HG03469 (cell line): ENCODE results near the gene ATP11C.
A peak's percentile ranks its signal among the peaks of the same experiment; 100 is the strongest.

Source experiments
- ATAC-seq: cut with Tn5 transposase; IDR thresholded peaks from one replicate; pipeline ENCODE4 v1.9.1; 2021; ENCODE audit warnings: mild to moderate bottlenecking, moderate library complexity, moderate number of reproducible peaks; ENCODE audit not compliant: unreplicated experiment

The ATP11C gene

DNA sequence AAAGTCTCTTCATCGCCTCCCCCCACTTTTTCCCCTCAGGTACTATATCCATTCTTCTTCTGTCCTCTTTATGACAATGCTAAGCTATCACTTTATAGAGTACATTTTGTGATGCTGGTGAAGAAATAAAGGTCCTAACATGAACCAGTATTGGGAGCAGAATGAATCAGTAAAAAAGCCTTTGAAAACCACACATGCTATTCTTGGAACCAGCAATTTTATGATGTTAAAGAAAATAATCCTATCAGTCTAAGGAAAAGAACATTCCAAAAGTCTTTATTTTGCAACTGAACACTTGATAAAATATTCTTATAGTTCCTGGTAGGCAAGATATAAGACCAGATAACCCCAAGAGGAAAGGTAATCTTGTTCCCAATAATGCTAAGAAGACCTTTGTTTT lies 117.1 kb downstream of the ATP11C start:
- ATAC-seq = no peak

DNA sequence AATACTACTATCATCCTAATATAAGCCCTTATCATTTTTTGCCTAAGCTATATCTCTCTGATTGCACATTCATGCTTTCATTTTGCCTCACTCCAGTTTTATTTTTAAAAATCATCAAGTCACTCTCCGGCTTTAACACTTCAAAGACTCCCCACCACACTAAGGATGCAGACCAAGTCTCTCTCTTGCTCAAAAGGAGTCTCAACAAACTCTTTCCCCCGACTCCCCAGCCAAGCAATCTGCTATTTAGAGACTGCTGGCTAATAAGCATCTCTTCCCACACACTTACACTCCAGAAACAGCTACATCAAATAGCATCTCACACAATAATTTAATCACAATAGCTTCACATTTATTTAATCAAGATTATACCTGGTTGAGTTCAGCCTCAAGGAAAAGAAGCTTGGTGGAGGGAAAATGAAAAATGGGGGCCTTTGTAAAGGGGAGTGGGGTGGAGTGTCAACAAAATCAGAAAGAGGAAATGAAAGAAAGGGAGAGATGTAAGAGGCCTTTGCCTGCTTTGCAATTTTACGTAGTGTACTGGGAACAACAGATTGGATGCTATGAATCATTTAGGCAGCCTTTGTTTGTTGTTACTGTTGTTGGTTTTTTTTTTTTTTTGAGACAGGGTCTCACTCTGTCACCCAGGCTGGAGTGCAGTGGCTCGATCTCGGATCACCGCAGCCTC lies 120.8 kb downstream of the ATP11C start:
- peak; percentile 64 for ATAC-seq

- ATAC-seq = no peak
These were observed 128.4 kb downstream of the ATP11C start for GRCh38 chrX:139804482-139804881.

DNA sequence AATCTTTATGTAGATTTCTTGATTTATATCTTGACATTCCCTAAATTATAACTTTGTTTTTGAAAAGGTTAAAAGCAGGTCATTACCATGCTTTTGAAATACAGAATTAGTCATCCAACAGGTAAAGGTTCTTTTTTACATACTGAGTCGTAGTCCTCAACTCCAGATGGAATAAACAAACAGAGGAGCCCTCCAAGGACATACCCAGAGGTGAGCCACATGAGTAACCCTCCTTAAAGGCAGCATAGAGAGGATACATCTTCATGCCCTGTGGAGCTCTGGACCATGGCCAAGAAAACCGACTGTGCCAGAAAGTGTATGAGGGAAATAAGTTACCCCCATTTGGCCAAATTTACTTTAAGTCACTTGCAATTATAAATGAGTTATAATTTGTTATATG lies 129.6 kb downstream of the ATP11C start:
- ATAC-seq = no peak

DNA sequence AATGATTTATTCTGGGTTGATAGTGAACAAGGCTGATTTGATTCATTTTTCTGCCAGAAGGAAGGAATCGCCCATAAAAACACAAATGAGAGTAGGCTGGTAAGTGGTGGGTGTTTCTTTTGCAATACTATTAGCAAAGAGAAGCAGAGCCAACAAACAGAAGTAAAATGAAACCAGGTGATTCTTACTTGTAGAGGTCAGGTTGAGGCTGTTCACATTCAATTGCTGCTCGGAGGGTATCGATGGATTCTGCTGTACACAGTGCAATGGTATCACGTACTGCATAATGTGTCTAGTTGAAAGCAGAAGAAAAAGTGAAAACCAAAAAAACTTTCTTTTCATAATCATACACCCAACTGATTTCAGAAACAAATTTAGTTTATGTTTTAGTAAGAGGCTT lies 130.8 kb downstream of the ATP11C start:
- no peak for ATAC-seq

GRCh38 chrX:139801397-139801813 lies 131.4 kb downstream of the ATP11C start:
- no peak for ATAC-seq

GRCh38 chrX:139798701-139799100 lies 134.2 kb downstream of the ATP11C start:
- no peak for ATAC-seq

GRCh38 chrX:139795196-139795595 lies 137.7 kb downstream of the ATP11C start:
- ATAC-seq = peak; percentile 97

DNA sequence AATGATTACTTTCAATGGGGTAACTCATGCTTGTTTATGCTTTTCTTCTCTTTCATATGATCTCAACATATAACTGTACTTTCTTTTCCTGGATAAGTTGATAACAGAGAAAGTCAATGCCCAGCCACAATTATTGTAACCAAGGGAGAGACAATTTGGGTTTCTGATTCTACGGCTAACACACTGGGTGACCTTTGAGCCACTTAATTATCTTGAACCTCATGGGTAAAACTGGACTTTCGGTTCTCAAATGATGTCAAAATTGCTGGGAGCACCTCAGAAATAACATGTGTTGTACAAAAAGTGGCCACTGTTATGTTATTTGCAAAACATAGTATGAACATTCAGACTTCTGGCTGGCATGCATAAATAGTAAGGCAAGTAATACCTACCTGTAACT lies 145.3 kb downstream of the ATP11C start:
- ATAC-seq = no peak

- peak; percentile 92 for ATAC-seq
These were observed 148.0 kb downstream of the ATP11C start for GRCh38 chrX:139784807-139785206.

DNA sequence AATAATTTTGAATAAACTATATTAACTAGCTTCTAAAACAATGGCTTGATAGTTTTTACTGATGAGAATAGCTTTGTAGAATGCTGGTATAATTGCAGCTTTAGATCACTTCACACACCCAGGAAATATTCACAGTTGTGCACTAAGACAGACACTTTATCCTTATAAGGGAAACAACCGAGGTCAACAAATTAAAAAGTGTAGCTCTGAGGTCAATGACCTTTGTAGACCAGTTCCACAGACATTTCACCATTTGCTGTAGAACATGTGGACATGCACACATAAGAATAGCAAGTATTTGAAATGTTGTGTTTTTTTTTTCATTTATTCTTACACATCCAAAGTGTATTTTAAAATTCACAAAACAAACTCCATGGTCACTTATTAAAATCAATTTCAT lies 148.9 kb downstream of the ATP11C start:
- ATAC-seq = no peak

DNA sequence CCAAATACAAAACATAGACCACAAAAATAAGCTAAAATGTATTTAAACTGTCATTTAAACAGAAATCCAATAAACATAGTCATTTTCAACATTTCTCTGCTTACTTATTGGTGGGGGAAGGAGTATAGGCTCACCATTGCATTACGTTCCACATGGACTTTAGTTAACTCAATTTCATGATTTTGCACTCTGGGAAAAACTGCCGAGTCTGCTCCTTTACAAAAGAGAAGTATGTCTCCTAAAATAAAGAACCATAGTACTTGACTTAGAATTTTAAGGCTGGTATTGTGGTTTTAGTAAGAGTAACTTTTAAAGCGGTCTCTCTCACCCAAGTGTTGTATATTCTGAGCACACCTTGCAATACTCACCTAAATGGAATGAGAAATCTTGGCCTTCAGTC lies 149.8 kb downstream of the ATP11C start:
- ATAC-seq = no peak

GRCh38 chrX:139776599-139776998 lies 156.3 kb downstream of the ATP11C start:
- no peak for ATAC-seq

GRCh38 chrX:139770366-139770765 lies 162.5 kb downstream of the ATP11C start:
- ATAC-seq = no peak

- ATAC-seq = peak; percentile 61
These were observed 166.3 kb downstream of the ATP11C start for GRCh38 chrX:139766545-139766983.

GRCh38 chrX:139762400-139763183 lies 170.3 kb downstream of the ATP11C start:
- peak; percentile 50 for ATAC-seq

- no peak for ATAC-seq
These were observed 173.2 kb downstream of the ATP11C start for GRCh38 chrX:139759637-139760036.

- ATAC-seq = no peak
These were observed 174.0 kb downstream of the ATP11C start for GRCh38 chrX:139758809-139759208.

- ATAC-seq = no peak
These were observed 174.6 kb downstream of the ATP11C start for GRCh38 chrX:139758250-139758649.

DNA sequence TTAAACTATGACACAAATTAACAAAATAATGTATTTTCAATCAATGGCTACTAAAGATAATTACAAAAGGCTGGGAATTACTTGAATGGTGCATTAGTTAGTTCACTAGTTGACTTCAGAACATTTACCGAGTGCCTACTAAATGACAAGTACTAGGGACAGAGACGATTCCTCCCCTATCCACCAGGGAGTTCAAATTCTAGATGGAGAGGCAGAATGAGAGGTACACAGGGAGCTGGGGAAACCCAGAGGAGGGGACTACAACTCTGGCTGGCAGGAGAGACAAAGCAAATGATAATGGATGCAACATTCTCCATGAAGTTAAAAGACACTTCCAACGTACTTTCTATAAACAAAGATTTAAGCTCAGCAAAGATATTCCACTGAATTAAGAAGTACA lies 181.8 kb downstream of the ATP11C start:
- no peak for ATAC-seq

DNA sequence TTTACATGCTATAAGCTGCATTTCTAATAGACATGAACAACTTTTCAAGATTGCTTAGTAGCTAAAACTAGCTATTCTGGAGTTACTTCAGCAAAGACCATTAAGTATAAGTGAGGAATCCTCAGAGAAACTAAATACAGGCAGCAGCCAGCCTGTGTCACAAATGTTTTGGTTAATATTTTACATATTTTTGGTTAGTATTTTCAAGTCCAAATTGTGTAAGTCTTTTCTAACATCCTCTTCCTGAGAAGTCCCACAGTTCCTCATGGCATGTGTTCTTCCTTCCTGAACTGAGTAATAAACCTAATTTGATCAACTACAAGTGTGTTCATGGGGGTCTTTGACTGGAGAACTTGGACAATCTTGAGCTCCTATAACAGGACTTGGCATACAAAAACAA lies 182.5 kb downstream of the ATP11C start:
- no peak for ATAC-seq

- peak; percentile 92 for ATAC-seq
These were observed 193.7 kb downstream of the ATP11C start for GRCh38 chrX:139739138-139739537.
